Urinary bladder (tissue), 4 donors: ENCODE data around the gene RB1. TPM values are rescaled to one million over a fixed set of nuclear protein-coding genes. Genes with fewer than 3 reads are reported as not detected.

Experiments used
- DNase-seq: peaks from one replicate; pipeline ENCODE4 v3.0.0-alpha.2; 2015; ENCODE audit errors: extremely low spot score
- H3K27ac ChIP-seq: one replicate; pipeline ENCODE4 v1.5.1; 2013; ENCODE audit warnings: low read depth, mild to moderate bottlenecking, moderate library complexity
- H3K36me3 ChIP-seq: one replicate; pipeline ENCODE4 v1.6.1; 2013; ENCODE audit warnings: mild to moderate bottlenecking, moderate library complexity; ENCODE audit not compliant: insufficient read depth
- H3K4me1 ChIP-seq: one replicate; pipeline ENCODE4 v1.6.1; 2013; ENCODE audit warnings: mild to moderate bottlenecking, moderate library complexity; ENCODE audit not compliant: insufficient read depth
- H3K4me3 ChIP-seq: one replicate; pipeline ENCODE4 v1.5.1; 2013; ENCODE audit warnings: low read depth, low read length
- WGBS: extraction: QIAGEN DNeasy Blood & Tissue Kit; methylation state at CpG from one replicate; pipeline ENCODE4 v1.1.7; 2013; 5-methylcytosine and 5-hydroxymethylcytosine counted together
- polyA plus RNA-seq: library from polyadenylated mRNA; stranded (reverse); fragments of 200-250 nt; gene quantifications from one replicate; pipeline ENCODE4 v1.2.3, GENCODE V29; 2013
- small RNA-seq: library from RNA; depleted of rRNA; stranded (forward); fragments of <200 nt; gene quantifications from one replicate; pipeline ENCODE3, GENCODE V24; 2014
- total RNA-seq: library from RNA; depleted of rRNA; stranded (reverse); fragments of >200 nt; gene quantifications from one replicate; pipeline ENCODE4 v1.2.3, GENCODE V29; 2014
- donor health status: healthy with polysubstance abuse.
- donor health status: healthy.

RB1 gene
- total and polyA plus RNA-seq, 2 donors = 19.7 to 81.6 TPM

DNA sequence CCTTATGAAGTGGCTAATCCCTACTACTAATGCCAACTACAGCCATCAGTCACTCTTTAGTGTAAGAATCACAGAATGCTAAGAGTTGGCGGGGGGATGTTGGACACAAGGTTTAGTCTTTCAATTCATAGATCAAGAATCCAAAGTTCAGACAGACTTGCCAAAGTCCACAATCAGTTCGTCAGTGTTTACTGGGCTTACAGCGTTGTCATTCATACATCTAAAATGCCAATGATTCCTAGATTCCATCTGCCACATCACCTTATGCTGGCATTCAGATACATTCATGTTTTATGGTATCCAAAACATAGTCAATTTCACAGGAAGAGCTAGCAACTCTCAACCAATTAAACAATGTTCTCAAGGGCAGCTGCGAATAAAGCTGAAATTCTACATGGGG, 211.2 kb downstream of the RB1 start:
- no peak overlapping the region for H3K27ac ChIP-seq
- WGBS = 97% methylated on average over 4 of the region's 4 CpGs
- H3K36me3 ChIP-seq = no peaks in the 10 kb centered on the region
- no peak for DNase-seq
- H3K4me3 ChIP-seq = no peak overlapping the region
- no peaks in the 10 kb centered on the region for H3K4me1 ChIP-seq

DNA sequence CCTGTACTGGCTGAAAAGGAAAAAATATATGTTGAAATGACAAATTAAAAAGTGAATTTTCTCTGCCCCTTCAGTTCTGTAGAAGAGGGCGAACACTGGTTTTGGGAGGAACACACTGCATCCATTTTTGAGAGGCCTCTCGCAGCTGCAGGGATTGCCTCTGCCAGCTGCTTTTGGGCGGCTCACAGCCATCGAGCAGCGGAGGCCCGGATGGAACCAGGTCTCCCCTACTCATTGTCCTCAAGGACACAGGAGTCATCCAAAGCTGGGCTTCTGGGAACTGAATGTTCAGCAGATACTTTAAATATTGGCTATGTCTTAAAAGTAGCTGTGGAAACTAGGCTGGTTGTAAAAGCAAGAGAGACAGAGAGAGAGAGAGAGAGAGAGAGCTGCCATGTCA, 212.2 kb downstream of the RB1 start:
- H3K4me3 ChIP-seq = no peak overlapping the region
- no peaks in the 10 kb centered on the region for H3K4me1 ChIP-seq
- WGBS = 93% methylated on average over 6 of the region's 6 CpGs
- DNase-seq = no peak
- H3K36me3 ChIP-seq = no peaks in the 10 kb centered on the region
- no peak overlapping the region for H3K27ac ChIP-seq

DNA sequence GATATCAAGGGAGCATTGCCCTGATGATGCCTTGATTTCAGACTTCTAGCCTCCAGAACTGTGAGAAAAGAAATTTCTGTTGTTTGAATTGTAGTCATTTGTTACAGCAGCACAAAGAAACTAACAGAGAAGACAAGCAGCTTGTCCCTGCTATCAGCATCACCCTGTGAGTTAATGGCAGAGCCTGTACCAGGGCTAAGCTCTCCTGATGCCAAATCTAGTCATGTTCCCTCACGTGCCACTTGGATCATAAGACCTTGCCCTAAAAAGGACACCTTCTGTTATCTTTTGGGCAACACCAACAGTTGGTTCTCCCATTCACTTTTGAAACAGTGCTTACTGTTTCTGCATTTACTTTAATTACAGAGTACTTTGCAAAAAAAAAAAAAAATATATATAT, 214.5 kb downstream of the RB1 start:
- DNase-seq = no peak
- no peak overlapping the region for H3K27ac ChIP-seq
- WGBS = 94% methylated on average over 1 of the region's 1 CpG

DNA sequence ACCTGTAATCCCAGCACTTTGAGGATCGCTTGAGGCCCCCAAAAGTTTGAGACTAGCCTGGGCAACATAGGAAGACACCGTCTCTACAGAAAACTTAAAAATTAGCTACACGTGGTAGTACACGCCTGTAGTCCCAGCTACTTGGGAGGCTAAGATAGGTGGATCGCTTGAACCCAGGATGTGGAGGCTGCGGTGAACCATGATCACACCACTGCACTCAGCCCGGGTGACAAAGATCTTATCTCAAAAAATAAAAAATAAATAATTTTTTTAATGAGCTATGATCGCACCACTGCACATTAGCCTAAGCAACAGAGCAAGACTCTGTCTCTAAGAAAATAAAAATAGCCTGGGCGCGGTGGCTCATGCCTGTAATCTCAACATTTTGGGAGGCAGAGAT, 222.7 kb downstream of the RB1 start:
- 90% methylated on average over 10 of the region's 10 CpGs for WGBS

More for the DNA sequence above, 214.5 kb downstream of the RB1 start:
- H3K4me1 ChIP-seq = no peaks in the 10 kb centered on the region
- H3K36me3 ChIP-seq = peaks cover 2% of the 10 kb centered on the region
- no peak overlapping the region for H3K4me3 ChIP-seq

DNA sequence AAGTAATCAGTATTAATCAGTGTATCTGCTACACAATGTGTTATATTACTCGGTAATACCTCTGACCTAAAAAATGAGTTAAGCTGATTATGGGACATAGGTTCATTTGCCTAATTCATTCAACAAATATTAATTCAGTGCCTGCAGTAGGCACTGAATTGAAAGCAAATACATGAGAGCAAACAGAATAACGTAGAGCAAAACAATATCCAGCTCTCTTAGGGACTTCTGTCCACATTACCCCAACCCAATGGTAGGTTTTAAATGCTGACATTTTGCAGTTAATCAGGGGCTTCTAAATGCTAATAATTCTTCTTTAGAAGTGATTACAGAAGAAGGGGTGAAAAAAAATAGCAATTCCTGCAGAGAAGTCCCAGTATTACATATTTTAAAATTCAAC, 224.4 kb downstream of the RB1 start:
- no peak for DNase-seq
- no peak overlapping the region for H3K27ac ChIP-seq
- H3K4me1 ChIP-seq = no peaks in the 10 kb centered on the region
- no peak overlapping the region for H3K4me3 ChIP-seq
- 81% methylated on average over 2 of the region's 2 CpGs for WGBS
- H3K36me3 ChIP-seq = no peaks in the 10 kb centered on the region

More for the DNA sequence above, 222.7 kb downstream of the RB1 start:
- H3K27ac ChIP-seq = no peak overlapping the region
- H3K4me1 ChIP-seq = no peaks in the 10 kb centered on the region
- no peak overlapping the region for H3K4me3 ChIP-seq
- H3K36me3 ChIP-seq = peaks cover 2% of the 10 kb centered on the region
- no peak for DNase-seq

DNA sequence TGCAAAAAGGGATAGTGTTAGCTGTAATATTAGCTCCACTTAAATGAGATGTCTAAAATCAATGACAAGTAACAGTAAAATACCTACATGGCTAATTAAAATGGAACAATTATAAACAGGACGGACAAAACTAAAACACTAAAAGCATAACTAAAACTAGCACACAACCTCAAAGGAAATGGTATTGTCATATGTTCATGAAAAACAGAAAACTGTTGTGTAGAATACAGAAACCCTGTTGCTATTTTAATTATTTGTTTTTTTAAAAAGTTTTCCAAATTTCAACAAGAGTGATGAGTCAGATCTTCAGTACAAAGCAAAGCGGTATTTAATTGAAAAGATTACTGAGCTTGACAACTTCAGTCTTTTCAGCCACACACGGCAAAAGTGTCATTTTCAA, 225.2 kb downstream of the RB1 start:
- H3K27ac ChIP-seq = no peak overlapping the region
- DNase-seq = no peak
- H3K4me1 ChIP-seq = no peaks in the 10 kb centered on the region
- H3K36me3 ChIP-seq = no peaks in the 10 kb centered on the region
- H3K4me3 ChIP-seq = no peak overlapping the region
- WGBS = 93% methylated on average over 3 of the region's 3 CpGs

DNA sequence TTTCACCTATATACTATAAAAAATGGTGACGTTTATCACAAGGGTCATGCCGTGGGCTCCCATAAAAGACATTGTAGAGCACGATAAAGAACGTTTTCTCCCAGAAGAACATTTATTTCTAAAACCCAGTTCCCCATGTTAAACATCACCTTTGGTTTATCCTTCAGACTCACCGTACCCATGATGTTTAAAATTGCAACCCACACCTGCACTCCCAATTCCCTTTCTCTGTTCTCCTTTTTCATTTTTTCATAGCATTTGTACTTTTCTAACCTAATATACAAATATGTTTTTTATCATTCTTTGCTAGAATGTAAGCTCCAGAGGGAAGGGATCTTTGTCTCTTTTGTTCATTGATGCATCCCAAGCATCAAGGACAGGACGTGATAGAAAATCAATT, 227.3 kb downstream of the RB1 start:
- WGBS = 91% methylated on average over 6 of the region's 6 CpGs
- DNase-seq = no peak

More for the DNA sequence above, 227.3 kb downstream of the RB1 start:
- Histone ChIP-seq H3K36me3 (no peaks in the 10 kb centered on the region), H3K27ac (no peak overlapping the region), H3K4me3 (no peak overlapping the region), H3K4me1 (no peaks in the 10 kb centered on the region)

Small RNA genes lying within 50 kb of the gene (small RNA-seq; reads per million reads assigned to genes)
- gene RF00017 = not detected

Other genes starting within 250 kb of the RB1 start
- gene MED4, start 208.6 kb upstream of the RB1 start, total RNA-seq = 52.4 TPM
- gene MED4, start 208.6 kb upstream of the RB1 start, polyA plus RNA-seq = 56.3 TPM
- gene ITM2B, start 70.5 kb upstream of the RB1 start, total RNA-seq = 509 TPM
- 657 TPM for gene ITM2B, start 70.5 kb upstream of the RB1 start, polyA plus RNA-seq
- gene LPAR6, start 109.4 kb downstream of the RB1 start, total RNA-seq = 92.7 TPM
- 20.8 TPM for gene LPAR6, start 109.4 kb downstream of the RB1 start, polyA plus RNA-seq
- gene RCBTB2, start 229.3 kb downstream of the RB1 start, total RNA-seq = 36.0 TPM
- gene RCBTB2, start 229.3 kb downstream of the RB1 start, polyA plus RNA-seq = 16.9 TPM